ENCODE measurements around the gene WDR81. TPM values are rescaled to one million over a fixed set of nuclear protein-coding genes. Genes with fewer than 3 reads are reported as not detected.

The WDR81 gene
- total and polyA plus RNA-seq, 2 donors (not counting 3 experiments of a cell fraction or from before 2014, with no cell fraction given) = 10.4 to 17.3 TPM

DNA sequence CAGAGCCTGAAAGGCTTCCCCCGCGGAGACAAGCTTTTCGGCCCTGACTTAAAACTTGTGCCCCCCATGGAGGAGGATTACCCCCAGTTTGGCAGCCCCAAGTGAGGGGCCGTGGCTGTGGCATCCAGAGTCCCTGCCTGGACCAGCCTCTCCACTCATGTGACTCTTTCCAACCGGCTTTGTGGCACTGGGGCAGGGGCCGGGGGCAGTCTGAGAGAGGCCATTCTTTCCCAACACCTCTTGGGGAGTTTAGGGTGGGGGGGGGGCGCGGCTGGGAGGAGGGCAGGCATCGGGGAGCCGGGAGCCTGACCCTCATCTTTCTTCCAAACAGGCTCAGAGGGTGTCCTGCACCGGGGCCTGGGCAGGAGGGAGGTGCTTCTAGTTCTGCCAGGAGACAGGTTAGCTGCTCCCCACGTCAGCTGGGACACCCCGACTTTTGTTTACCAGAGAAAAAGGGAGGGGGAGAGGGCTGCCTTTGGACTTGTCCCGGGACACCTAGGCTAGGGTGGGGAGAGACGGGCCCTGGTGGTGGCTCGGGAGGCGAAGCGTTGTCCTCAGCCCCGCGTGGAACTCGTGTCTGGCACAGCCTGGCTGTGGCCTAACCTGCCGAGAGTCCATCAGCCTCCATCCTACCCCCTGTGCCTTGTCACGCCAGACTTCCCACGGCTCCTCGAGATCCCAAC is 30.1 kb downstream of the WDR81 start:
- H4K20me1 ChIP-seq (replicated peaks; ENCODE audit: control insufficient read depth, extremely low read depth, insufficient read depth, low read length) = no peaks in the 10 kb centered on the region
- no peak for FAIRE-seq
- no peak overlapping the region for H2AFZ ChIP-seq (ENCODE audit: low read depth, low read length)
- no peaks in the 10 kb centered on the region for H3K9me3 ChIP-seq (replicated peaks; ENCODE audit: control insufficient read depth, insufficient read depth, low read length)
- dilution Hi-C loops (cut with MboI; ENCODE audit: extremely low pct_ligation_motif_present, low sequenced_read_pairs) = no loop called here
- no peak overlapping the region for H3K27ac ChIP-seq (ENCODE audit: insufficient read depth, low read depth, low read length)
- BruUV-seq (replicated peaks) = no TSS peak
- no peak overlapping the region for H3K4me2 ChIP-seq (ENCODE audit: insufficient read depth, low read length)
- H3K36me3 ChIP-seq (ENCODE audit: control insufficient read depth in 2 of 2, extremely low read depth in 1 of 2, insufficient read depth in 2 of 2, low read length in 2 of 2) = no peaks in the 10 kb centered on the region
- H3K27me3 ChIP-seq (ENCODE audit: control insufficient read depth in 2 of 2, insufficient read depth in 2 of 2, low read length in 2 of 2) = no peaks in the 10 kb centered on the region
- ChIA-PET CTCF (interaction anchor here (1.0 to 1.5 kb wide), 3 partner anchors 9 to 34 kb away, joined by 5 read pairs; no protein-coding TSS in a partner anchor), POLR2A (no interaction called here)
- intact Hi-C loops (cut with micrococcal nuclease) = no loop called here
- H3K4me3 ChIP-seq (replicated peaks in 1 of 3; ENCODE audit: insufficient read depth in 1 of 3, low read depth in 1 of 3, low read length in 3 of 3) = no peak overlapping the region
- peaks cover 4% of the 10 kb centered on the region for H3K4me1 ChIP-seq (ENCODE audit: control insufficient read depth, extremely low read depth, insufficient read depth, low read length)
- H3K79me2 ChIP-seq (ENCODE audit: control insufficient read depth, insufficient read depth, low read length) = no peaks in the 10 kb centered on the region
- no peak for DNase-seq (ENCODE audit: low read depth, low spot score)
- TF ChIP-seq MYC (IDR thresholded peaks at IDR 0.05; ENCODE audit: low read depth, low read length) (no peak), GATA2 (IDR thresholded peaks at IDR 0.05; ENCODE audit: insufficient read depth, insufficient read length, low read depth, low read length) (no peak), JUN (IDR thresholded peaks at IDR 0.05; ENCODE audit: borderline replicate concordance, insufficient read depth, insufficient read length, low read depth) (no peak), FOS (IDR thresholded peaks at IDR 0.05; ENCODE audit: borderline replicate concordance, insufficient read depth, low read length) (no peak), EZH2 (IDR thresholded peaks at IDR 0.05; ENCODE audit: borderline replicate concordance, low read depth, low read length, severe bottlenecking) (no peak), POLR2AphosphoS5 (IDR thresholded peaks at IDR 0.05; ENCODE audit: insufficient read depth, low read depth, low read length) (no peak), POLR2A (IDR thresholded peaks at IDR 0.05; ENCODE audit: low read depth, low read length) (no peak)
- TF ChIP-seq, protein P1, sequence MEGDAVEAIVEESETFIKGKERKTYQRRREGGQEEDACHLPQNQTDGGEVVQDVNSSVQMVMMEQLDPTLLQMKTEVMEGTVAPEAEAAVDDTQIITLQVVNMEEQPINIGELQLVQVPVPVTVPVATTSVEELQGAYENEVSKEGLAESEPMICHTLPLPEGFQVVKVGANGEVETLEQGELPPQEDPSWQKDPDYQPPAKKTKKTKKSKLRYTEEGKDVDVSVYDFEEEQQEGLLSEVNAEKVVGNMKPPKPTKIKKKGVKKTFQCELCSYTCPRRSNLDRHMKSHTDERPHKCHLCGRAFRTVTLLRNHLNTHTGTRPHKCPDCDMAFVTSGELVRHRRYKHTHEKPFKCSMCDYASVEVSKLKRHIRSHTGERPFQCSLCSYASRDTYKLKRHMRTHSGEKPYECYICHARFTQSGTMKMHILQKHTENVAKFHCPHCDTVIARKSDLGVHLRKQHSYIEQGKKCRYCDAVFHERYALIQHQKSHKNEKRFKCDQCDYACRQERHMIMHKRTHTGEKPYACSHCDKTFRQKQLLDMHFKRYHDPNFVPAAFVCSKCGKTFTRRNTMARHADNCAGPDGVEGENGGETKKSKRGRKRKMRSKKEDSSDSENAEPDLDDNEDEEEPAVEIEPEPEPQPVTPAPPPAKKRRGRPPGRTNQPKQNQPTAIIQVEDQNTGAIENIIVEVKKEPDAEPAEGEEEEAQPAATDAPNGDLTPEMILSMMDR (IDR thresholded peaks at IDR 0.05; ENCODE audit: extremely low read depth in 1 of 2, insufficient read depth in 1 of 2, low read depth in 1 of 2, low read length in 2 of 2) = no peak
- TF ChIP-seq, protein P2, sequence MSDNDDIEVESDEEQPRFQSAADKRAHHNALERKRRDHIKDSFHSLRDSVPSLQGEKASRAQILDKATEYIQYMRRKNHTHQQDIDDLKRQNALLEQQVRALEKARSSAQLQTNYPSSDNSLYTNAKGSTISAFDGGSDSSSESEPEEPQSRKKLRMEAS (IDR thresholded peaks at IDR 0.05; ENCODE audit: insufficient read depth, insufficient read length) = no peak
- no peak overlapping the region for H3K9ac ChIP-seq (replicated peaks; ENCODE audit: extremely low read depth, insufficient read depth, low read length)
- no peaks in the 10 kb centered on the region for H3K9me1 ChIP-seq (replicated peaks; ENCODE audit: control insufficient read depth, extremely low read depth, insufficient read depth, low read length)

Data from endothelial cell of umbilical vein (primary cell).